Endometrium (tissue), 2 donors: ENCODE results near the gene NPAS2.

Source experiments
- FAIRE-seq: peaks from 2 replicates; lab custom pipeline; 2012; peaks lifted over from hg19 to GRCh38; lab: Jason Lieb, UNC
- donor health status: control.
- donor health status: control.

Gene NPAS2

GRCh38 chr2:100793982-100794381 lies 26.0 kb upstream of the NPAS2 start:
- FAIRE-seq, result no peak

- no peak for FAIRE-seq
Observed at GRCh38 chr2:100796499-100797100, 23.3 kb upstream of the NPAS2 start.

- no peak for FAIRE-seq
Observed at GRCh38 chr2:100799686-100800085, 20.3 kb upstream of the NPAS2 start.

- peak; percentile 84 for FAIRE-seq
Observed at GRCh38 chr2:100800915-100801314, 19.0 kb upstream of the NPAS2 start.

GRCh38 chr2:100801402-100801801 lies 18.5 kb upstream of the NPAS2 start:
- FAIRE-seq, result no peak

DNA sequence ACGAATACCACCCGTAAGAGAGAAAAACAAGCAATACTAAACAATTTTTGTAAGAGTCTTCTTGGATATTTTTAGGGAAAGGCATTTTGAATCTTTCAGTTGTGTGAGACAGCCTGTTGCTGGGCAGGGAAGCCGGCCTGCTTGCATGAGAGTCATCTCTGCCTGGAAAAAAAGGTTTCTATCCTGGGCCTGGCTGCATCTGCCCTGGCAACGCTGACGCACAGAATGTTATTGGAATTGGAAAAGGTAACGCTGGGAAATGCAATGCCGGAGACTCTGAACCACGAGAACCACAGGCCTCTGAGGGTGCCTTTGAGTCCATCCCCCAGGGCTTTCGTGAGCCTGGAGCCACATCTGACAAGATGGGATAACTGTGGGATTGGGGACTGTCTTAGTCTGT lies 17.9 kb upstream of the NPAS2 start:
- FAIRE-seq, result no peak

DNA sequence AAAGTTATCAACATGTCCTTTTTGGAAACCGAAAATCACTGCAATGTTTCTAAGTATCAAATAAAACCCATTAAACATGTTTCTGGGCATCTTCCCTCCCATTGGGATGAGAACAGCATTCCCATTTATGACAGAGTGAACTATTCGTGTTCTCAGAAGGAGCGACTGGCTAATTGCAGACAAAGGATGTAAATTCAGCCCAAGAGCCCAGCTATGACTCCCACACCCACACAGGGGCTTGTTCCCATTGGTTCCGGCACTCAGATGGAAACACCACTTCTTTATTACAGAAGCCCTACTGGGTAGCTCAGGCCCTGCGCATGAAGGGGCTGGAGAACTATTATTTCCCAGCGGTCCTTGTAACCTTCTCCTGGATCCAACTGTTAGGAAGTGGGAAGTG lies 16.6 kb upstream of the NPAS2 start:
- no peak for FAIRE-seq

- FAIRE-seq, result no peak
Observed at GRCh38 chr2:100806550-100806949, 13.4 kb upstream of the NPAS2 start.

- FAIRE-seq, result no peak
Observed at GRCh38 chr2:100807707-100808106, 12.2 kb upstream of the NPAS2 start.

- FAIRE-seq, result no peak
Observed at GRCh38 chr2:100808582-100808981, 11.4 kb upstream of the NPAS2 start.

GRCh38 chr2:100809506-100809905 lies 10.4 kb upstream of the NPAS2 start:
- FAIRE-seq, result no peak

DNA sequence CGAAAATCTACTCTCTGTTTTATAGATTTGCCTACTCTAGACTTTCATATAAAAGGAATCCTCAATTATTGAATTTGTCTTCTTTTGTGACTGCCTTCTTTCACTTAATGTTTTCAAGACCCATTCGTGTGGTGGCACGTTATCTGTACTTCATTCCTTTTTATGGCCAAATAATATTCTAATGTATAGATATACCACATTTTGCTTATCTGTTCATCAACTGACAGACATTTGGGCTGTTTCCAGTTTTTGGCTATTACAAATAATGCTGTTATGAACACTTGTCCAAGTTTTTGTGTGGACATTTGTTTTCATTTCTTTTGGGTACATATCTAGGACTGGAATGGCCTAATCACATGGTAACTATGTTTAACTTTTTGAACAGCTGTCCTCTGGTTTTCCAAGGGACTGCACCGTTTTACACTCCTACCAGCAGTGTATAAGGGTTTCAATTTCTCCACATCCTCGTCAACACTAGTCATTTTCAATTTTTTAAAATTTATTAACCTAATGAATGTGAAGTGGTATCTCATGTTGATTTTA lies 9.3 kb upstream of the NPAS2 start:
- no peak for FAIRE-seq

DNA sequence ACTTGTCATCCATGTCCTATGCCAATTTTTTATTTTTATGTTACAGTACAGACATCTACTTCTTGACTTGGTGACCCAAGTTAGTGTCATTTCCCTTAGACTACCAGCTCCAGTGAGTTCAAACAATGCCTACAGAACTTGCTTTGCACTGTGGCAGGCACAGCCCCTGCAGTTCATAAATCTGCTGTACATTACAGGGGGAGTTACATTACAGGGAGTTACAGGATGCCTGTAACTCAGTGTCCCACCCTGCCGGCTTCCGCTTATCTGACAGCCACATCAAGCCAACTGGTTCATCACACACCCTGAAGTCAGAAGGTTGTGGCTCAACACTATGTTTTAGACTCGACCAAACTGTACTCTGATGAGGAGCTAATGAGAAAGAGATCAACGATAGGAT lies 7.8 kb upstream of the NPAS2 start:
- no peak for FAIRE-seq

DNA sequence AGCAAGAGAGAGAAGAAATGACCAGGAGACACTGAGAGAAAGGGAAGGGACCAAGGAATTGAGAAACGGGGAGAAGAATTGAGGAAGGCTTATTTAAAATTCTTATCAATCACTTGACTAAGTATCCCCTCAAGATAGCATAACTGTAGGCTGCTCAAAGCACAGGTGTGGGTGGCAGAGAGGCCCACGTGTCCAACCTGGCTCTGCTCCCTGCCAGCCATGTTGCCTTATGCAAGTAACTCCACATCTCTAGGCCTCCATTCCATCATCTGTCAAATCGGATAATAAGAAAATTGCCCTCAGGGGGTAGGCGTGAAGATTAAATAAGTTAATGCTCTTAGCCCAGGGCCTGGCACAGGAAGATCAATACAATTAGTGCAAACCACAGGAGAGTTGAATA lies 7.4 kb upstream of the NPAS2 start:
- no peak for FAIRE-seq

DNA sequence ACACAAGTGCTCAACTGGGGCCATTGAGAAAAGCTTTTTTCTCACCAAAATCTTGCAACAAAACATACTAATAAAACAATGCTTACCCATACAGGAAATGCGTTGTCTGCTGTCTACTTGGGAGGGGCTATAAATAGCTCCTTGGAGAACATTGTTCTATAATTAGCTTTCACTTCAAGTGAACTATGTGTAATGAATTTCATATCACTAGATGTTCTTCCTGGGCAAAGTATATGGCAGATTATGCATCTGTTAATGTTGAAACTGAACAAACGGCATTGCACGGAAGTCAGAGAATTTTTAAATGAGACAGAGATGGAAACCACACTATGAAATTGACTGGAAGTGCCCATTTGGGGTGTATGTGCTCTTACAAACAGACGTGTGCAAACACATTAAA lies 6.4 kb upstream of the NPAS2 start:
- FAIRE-seq, result no peak

DNA sequence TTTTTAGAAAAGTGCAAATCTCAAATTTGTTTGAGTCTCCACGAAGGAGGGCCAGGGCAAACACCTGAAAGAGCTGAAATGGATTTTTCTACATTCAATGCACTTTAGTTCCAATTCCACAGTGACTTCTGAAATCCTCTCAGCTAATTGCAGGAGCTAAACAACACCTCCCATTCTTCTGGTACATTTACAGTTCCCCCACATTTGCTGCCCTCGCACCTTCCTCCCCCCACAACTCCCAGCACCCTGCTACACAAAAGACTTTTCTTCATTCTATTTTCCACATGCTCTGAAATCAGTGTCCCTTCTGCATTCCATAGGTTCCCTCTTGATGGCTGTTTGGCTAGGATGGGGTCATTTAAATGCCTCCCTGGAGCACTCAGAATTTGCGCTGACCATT lies 5.9 kb upstream of the NPAS2 start:
- FAIRE-seq, result no peak

GRCh38 chr2:100814453-100814852 lies 5.5 kb upstream of the NPAS2 start:
- FAIRE-seq, result no peak

- FAIRE-seq, result no peak
Observed at GRCh38 chr2:100817388-100817985, 2.5 kb upstream of the NPAS2 start.

GRCh38 chr2:100818003-100818605 lies 1.8 kb upstream of the NPAS2 start:
- FAIRE-seq, result no peak

GRCh38 chr2:100818606-100819369 lies 1.2 kb upstream of the NPAS2 start:
- no peak for FAIRE-seq

- no peak for FAIRE-seq
Observed at GRCh38 chr2:100820273-100820522, 259 bp downstream of the NPAS2 start.

GRCh38 chr2:100820523-100821254 lies 750 bp downstream of the NPAS2 start:
- no peak for FAIRE-seq
